RWPE2 (cell line): ENCODE measurements around the gene ENTREP1.

Experiments used
- ATAC-seq: fragments of 200-7000 bp; cut with Tn5 transposase; 3 replicates; pipeline ENCODE4 v1.9.1; 2021; ENCODE audit warnings: low read depth
- DNase-seq: peaks from one replicate; pipeline ENCODE4 v3.0.0-alpha.2; 2020; ENCODE audit warnings: low spot score
- H3K27ac ChIP-seq: fragments of 450-650 bp; 2 replicates; pipeline ENCODE4 v1.5.1; 2017; ENCODE audit warnings: mild to moderate bottlenecking; ENCODE audit not compliant: poor library complexity, severe bottlenecking
- H3K27me3 ChIP-seq: fragments of 250-450 bp; sonication (Bioruptor Pico); 2 replicates; pipeline ENCODE4 v1.5.1; 2021; ENCODE audit warnings: mild to moderate bottlenecking, moderate library complexity; ENCODE audit not compliant: insufficient read depth, poor library complexity, severe bottlenecking
- H3K36me3 ChIP-seq: fragments of 250-450 bp; sonication (Bioruptor Pico); 2 replicates; pipeline ENCODE4 v1.5.1; 2020; ENCODE audit warnings: low read depth, mild to moderate bottlenecking, moderate library complexity
- H3K4me1 ChIP-seq: fragments of 250-450 bp; sonication (Bioruptor Pico); 2 replicates; pipeline ENCODE4 v1.5.1; 2021; ENCODE audit warnings: mild to moderate bottlenecking, moderate library complexity; ENCODE audit not compliant: insufficient read depth, poor library complexity, severe bottlenecking
- H3K4me3 ChIP-seq: fragments of 250-450 bp; sonication (Bioruptor Pico); 2 replicates; pipeline ENCODE4 v1.5.1; 2021; ENCODE audit warnings: mild to moderate bottlenecking, moderate library complexity; ENCODE audit not compliant: severe bottlenecking
- H3K9me3 ChIP-seq: fragments of 250-450 bp; sonication (Bioruptor Pico); 2 replicates; pipeline ENCODE4 v1.5.1; 2021; ENCODE audit warnings: mild to moderate bottlenecking, moderate library complexity; ENCODE audit not compliant: severe bottlenecking
- TF ChIP-seq, protein P1 (sequence below): fragments of 450-650 bp; IDR thresholded peaks from one replicate; pipeline ENCODE4 v1.5.1; 2017; ENCODE audit warnings: mild to moderate bottlenecking, moderate library complexity; ENCODE audit not compliant: poor library complexity, severe bottlenecking

ENTREP1 gene

DNA sequence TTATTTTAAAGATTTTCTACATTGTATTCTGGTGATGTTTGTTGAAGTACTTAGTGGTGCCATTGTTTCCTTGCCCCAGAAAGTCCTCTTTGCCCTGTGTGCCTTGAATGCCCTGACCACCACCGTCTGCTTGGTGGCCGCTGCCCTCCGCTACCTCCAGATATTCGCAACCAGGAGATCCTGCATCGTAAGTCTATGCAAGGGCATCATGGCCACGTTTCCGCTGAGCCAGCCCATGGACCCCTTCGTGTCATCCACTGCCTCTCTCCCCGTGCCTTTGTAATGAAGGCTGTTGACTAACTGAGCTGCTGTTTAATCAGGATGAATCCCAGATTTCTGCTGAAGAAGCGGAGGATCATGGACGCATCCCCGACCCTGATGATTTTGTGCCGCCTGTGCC lies 52.3 kb downstream of the ENTREP1 start:
- Histone ChIP-seq H3K4me1 (peaks cover 15% of the 10 kb centered on the region), H3K27me3 (no peaks in the 10 kb centered on the region), H3K27ac (no peak overlapping the region), H3K36me3 (no peaks in the 10 kb centered on the region), H3K4me3 (no peak overlapping the region), H3K9me3 (no peaks in the 10 kb centered on the region)
- no peak for DNase-seq
- no peak for ATAC-seq
- TF ChIP-seq, protein P1, sequence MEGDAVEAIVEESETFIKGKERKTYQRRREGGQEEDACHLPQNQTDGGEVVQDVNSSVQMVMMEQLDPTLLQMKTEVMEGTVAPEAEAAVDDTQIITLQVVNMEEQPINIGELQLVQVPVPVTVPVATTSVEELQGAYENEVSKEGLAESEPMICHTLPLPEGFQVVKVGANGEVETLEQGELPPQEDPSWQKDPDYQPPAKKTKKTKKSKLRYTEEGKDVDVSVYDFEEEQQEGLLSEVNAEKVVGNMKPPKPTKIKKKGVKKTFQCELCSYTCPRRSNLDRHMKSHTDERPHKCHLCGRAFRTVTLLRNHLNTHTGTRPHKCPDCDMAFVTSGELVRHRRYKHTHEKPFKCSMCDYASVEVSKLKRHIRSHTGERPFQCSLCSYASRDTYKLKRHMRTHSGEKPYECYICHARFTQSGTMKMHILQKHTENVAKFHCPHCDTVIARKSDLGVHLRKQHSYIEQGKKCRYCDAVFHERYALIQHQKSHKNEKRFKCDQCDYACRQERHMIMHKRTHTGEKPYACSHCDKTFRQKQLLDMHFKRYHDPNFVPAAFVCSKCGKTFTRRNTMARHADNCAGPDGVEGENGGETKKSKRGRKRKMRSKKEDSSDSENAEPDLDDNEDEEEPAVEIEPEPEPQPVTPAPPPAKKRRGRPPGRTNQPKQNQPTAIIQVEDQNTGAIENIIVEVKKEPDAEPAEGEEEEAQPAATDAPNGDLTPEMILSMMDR: no peak

DNA sequence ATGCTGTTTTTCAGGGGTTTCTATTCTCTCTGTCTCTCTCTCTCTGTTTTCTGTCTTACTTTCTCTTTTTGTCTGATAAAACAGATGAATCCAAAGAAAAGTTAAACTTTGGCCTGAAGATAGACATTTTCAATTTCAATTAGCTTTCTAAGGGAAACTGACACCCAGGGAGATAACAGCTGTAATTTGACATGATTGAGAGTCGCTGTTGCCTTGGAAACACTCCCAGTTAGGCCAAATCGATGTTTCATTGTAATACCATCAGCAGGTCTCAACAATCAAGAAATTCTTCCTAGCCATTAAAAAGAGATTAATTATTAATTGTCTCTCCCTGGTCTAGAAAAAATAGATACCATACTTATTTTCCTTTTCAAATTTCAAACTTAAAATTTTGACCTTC lies 53.0 kb downstream of the ENTREP1 start:
- no peak for ATAC-seq
- H3K4me3 ChIP-seq: no peak overlapping the region
- TF ChIP-seq, protein P1: no peak
- no peak for DNase-seq
- H3K36me3 ChIP-seq: no peaks in the 10 kb centered on the region
- H3K9me3 ChIP-seq: no peaks in the 10 kb centered on the region
- no peaks in the 10 kb centered on the region for H3K27me3 ChIP-seq
- H3K27ac ChIP-seq: no peak overlapping the region
- H3K4me1 ChIP-seq: peaks cover 15% of the 10 kb centered on the region

DNA sequence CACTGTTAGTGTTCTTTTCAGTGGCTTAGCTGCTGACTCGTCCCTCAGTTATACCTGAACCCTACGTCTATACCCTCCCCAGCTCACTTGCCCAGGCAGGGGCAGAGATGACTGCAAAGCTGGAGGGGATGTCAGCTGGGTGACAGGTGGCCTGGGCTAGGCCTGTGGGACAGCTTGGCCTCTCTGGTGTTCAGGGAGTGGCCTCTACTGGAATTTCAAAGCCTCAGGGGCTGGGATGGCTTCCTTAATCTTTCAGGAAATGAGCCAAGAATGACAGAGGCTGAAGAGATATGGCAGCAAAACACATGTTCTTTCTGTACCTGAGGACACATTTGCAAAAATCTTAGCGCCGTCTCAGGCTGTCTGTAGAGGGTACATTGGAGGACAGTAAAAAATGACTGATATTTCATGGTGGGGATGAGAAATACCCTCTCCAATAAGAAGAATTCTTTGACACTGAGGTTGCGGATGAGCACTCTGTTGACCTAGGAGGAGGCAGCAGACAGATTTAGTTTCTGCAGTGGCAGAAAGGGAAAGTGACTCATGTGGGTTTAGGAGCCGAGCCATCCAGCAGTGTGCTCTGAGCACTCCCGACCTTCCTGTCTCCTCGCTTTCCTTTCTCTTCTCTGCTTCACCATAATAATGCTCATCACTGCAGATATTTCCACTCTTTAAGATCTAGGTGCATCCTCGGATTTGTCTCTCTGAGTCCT lies 54.4 kb downstream of the ENTREP1 start:
- no peak for DNase-seq
- ATAC-seq: peak; percentile 82
- no peaks in the 10 kb centered on the region for H3K36me3 ChIP-seq
- TF ChIP-seq, protein P1: no peak
- peak overlapping the region; percentile 30 for H3K27ac ChIP-seq
- H3K4me1 ChIP-seq: peaks cover 15% of the 10 kb centered on the region
- no peaks in the 10 kb centered on the region for H3K27me3 ChIP-seq
- no peaks in the 10 kb centered on the region for H3K9me3 ChIP-seq
- no peak overlapping the region for H3K4me3 ChIP-seq

DNA sequence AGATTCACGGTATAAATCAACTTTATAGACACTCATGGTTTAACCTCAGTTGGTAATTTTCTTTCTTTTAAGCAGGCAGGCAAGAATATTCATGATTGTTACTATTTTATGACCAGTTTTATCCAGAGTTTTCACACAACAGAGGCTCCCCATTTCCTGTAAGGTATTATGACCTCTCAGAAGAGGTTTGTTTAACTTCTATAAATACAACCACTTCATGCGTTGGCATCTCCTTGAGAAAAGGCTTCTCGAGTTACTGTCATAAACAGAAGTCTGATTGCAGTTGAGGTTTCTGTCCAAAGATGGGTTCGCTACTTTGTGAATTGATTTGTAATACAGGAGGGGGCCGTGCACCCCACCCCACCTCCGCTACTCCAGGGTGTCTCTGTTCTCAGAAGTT lies 55.3 kb downstream of the ENTREP1 start:
- TF ChIP-seq, protein P1: no peak
- no peaks in the 10 kb centered on the region for H3K36me3 ChIP-seq
- H3K4me1 ChIP-seq: peaks cover 15% of the 10 kb centered on the region
- H3K4me3 ChIP-seq: no peak overlapping the region
- H3K27ac ChIP-seq: peak overlapping the region; percentile 30
- no peaks in the 10 kb centered on the region for H3K27me3 ChIP-seq
- no peaks in the 10 kb centered on the region for H3K9me3 ChIP-seq
- DNase-seq: no peak
- ATAC-seq: no peak

DNA sequence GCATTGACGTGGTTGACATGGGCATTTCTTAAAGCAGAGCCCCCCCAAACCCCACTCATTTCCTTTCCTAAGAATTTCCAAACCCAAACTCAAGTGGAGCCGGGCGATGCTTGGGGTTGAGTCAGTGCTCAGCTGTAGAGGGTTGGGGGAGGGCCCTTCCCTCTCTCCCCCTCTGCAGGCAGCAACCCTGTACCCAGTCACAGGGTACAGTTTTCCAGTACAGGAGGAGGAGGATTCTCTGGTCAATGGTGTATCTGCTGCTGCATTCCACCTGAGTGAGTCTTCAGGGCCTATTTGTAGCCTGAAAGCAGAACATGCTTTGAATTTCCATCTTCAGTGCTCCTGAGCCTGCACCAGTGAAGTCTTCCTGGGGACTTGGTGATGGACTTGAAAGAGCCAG lies 55.8 kb downstream of the ENTREP1 start:
- no peak overlapping the region for H3K4me3 ChIP-seq
- no peak for DNase-seq
- peaks cover 15% of the 10 kb centered on the region for H3K4me1 ChIP-seq
- peak; percentile 45; the same call in 1 of the 3 replicates for ATAC-seq
- TF ChIP-seq, protein P1: no peak
- H3K27ac ChIP-seq: no peak overlapping the region
- no peaks in the 10 kb centered on the region for H3K36me3 ChIP-seq
- no peaks in the 10 kb centered on the region for H3K27me3 ChIP-seq
- H3K9me3 ChIP-seq: no peaks in the 10 kb centered on the region
